Measurements from ENCODE around the gene BARHL1. TPM values are rescaled to one million over a fixed set of nuclear protein-coding genes. Genes with fewer than 3 reads are reported as not detected.

BARHL1 gene
- total RNA-seq, 4 donors from 2014 or later, result not detected

DNA sequence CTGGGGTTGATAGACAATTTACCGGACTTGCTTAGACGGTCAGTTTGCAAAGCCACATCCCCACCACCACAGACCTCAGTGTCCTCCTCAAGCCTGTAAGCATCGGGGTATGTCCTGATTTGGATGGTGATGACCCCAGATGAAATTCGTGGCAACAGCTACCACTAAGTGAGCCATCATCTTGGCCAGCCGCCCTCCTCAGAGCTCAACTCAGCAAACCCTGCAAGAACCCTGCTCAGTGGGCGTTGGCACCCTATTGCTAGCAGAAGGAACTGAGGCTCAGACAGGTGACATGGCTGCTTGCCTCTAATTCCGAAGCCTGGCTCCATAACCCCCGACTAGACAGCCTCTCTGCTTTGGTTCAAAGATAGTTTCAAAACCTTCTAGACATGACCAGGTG lies 41.4 kb upstream of the BARHL1 start:
- Histone ChIP-seq H3K27me3 (no peaks in the 10 kb centered on the region), H3K4me1 (no peaks in the 10 kb centered on the region), H3K36me3 (no peaks in the 10 kb centered on the region), H3K27ac (no peak overlapping the region), H3K9me3 (no peaks in the 10 kb centered on the region), H3K4me3 (no peak overlapping the region)
- TF ChIP-seq POLR2A (IDR thresholded peaks at IDR 0.05), result no peak
- TF ChIP-seq, protein P1, sequence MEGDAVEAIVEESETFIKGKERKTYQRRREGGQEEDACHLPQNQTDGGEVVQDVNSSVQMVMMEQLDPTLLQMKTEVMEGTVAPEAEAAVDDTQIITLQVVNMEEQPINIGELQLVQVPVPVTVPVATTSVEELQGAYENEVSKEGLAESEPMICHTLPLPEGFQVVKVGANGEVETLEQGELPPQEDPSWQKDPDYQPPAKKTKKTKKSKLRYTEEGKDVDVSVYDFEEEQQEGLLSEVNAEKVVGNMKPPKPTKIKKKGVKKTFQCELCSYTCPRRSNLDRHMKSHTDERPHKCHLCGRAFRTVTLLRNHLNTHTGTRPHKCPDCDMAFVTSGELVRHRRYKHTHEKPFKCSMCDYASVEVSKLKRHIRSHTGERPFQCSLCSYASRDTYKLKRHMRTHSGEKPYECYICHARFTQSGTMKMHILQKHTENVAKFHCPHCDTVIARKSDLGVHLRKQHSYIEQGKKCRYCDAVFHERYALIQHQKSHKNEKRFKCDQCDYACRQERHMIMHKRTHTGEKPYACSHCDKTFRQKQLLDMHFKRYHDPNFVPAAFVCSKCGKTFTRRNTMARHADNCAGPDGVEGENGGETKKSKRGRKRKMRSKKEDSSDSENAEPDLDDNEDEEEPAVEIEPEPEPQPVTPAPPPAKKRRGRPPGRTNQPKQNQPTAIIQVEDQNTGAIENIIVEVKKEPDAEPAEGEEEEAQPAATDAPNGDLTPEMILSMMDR (IDR thresholded peaks at IDR 0.05), result no peak
- DNase-seq, result no peak

DNA sequence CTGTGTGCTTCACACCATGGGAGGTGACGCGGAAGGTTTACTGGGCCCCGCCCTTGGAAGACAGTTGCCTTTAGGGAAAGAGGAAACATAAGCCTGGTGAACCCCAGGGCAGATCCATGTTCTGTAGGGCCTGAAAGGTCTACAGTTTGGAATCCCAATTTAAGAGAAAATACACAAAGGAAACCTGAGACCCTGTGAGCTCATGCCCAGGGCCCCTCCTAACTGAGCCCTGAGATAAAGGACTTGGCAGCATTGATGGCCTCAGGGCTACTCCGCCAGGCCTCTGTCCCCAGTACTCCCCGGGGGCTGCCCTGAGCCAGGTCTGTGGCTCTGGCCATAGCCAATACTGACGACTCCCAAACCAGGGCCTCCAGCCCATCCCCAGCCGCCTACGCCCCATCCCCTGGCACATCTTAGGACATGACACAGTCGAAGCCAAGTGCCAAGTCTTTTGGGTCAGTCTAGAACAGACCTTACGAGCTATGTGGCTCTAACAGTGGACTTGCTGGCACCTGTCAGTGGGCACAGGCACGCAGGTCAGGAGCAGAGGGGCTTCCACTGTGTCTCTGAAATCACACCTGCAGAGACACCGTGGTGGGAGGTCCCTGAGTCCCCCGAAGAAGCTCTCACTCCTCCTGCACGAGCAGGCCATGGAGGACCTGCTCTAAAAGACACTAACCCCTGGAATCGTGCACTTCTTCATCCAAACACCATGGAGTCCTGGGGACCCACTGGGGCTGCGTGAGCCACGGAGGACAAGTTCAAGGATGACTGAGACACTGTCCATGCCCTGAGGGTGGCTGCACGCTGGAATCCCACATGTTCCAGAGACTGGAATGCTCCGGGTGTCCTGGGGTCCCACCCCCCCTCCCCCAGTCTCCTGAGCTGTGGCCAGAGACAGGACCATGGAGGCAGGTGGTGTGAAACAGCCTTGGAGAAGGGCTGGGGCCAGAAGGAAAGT lies 40.3 kb upstream of the BARHL1 start:
- Histone ChIP-seq H3K4me1 (no peaks in the 10 kb centered on the region), H3K27ac (no peak overlapping the region), H3K9me3 (no peaks in the 10 kb centered on the region), H3K36me3 (no peaks in the 10 kb centered on the region), H3K4me3 (no peak overlapping the region), H3K27me3 (no peaks in the 10 kb centered on the region)
- TF ChIP-seq POLR2A (IDR thresholded peaks at IDR 0.05), result no peak
- TF ChIP-seq, protein P1 (IDR thresholded peaks at IDR 0.05), result no peak
- no peak for DNase-seq

DNA sequence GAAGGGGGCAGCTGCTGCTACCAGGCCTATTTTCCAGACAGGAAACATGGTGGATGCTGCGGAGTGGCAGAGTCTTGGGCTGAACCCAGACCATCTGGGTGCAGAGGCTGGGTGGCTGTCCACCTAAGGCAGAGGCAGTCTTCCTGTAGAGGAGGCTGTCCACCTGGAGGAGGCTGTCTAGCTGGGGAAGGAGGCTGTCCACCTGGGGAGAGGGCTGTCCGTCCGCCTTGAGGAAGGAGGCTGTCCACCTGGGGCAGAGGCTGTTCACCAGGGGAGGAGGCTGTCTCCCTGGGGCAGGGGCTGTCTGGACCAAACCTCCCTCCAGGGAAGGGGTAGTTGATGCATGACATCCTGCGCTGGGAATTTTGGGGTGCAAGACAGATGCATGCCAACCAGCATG lies 39.2 kb upstream of the BARHL1 start:
- H3K4me1 ChIP-seq, result no peaks in the 10 kb centered on the region
- TF ChIP-seq, protein P1 (IDR thresholded peaks at IDR 0.05), result no peak
- no peak for TF ChIP-seq POLR2A (IDR thresholded peaks at IDR 0.05)
- no peak for DNase-seq
- no peak overlapping the region for H3K4me3 ChIP-seq
- no peaks in the 10 kb centered on the region for H3K9me3 ChIP-seq
- no peaks in the 10 kb centered on the region for H3K36me3 ChIP-seq
- H3K27me3 ChIP-seq, result no peaks in the 10 kb centered on the region
- no peak overlapping the region for H3K27ac ChIP-seq

GRCh38 chr9:132543960-132544359 lies 38.4 kb upstream of the BARHL1 start:
- Histone ChIP-seq H3K4me3 (no peak overlapping the region), H3K27ac (no peak overlapping the region), H3K36me3 (no peaks in the 10 kb centered on the region), H3K27me3 (no peaks in the 10 kb centered on the region), H3K9me3 (no peaks in the 10 kb centered on the region), H3K4me1 (no peaks in the 10 kb centered on the region)
- no peak for DNase-seq
- TF ChIP-seq POLR2A (IDR thresholded peaks at IDR 0.05), result no peak
- TF ChIP-seq, protein P1 (IDR thresholded peaks at IDR 0.05), result no peak

DNA sequence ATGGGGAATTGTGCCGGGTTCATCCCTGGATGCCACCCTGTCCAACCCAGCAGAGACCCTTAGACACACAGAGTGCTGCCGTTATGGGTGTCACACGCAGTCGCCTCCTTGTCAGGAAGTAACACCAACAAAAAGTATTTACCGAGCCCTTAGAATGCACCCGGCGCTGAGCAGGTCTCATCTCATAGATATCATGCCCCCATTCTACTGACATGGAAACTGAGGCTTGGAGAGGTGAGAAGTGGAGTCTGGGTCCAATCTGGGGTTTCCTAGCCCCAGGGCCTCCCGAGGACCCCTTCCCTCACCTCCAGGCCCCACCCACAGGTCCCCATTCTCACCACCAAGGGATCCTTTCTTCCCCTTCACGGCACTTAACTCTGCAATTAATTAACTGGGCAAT lies 36.8 kb upstream of the BARHL1 start:
- no peaks in the 10 kb centered on the region for H3K9me3 ChIP-seq
- TF ChIP-seq POLR2A (IDR thresholded peaks at IDR 0.05), result no peak
- TF ChIP-seq, protein P1 (IDR thresholded peaks at IDR 0.05), result no peak
- H3K27ac ChIP-seq, result no peak overlapping the region
- H3K4me3 ChIP-seq, result no peak overlapping the region
- no peaks in the 10 kb centered on the region for H3K36me3 ChIP-seq
- H3K27me3 ChIP-seq, result no peaks in the 10 kb centered on the region
- no peak for DNase-seq
- H3K4me1 ChIP-seq, result no peaks in the 10 kb centered on the region

Data from Peyer's patch (tissue), 4 donors.